PC-3 (cell line): ENCODE data around the gene RNF149.

Experiments used
- EZH2phosphoT487 ChIP-seq: fragments of 300-600 bp; sonication (generic); IDR thresholded peaks from 2 replicates; pipeline ENCODE4 v1.6.1; 2018; ENCODE audit warnings: mild to moderate bottlenecking, antibody characterized with exemption, low read length, borderline replicate concordance
- TF ChIP-seq, protein P1 (sequence below): fragments of 300-600 bp; sonication (generic); conservative IDR thresholded peaks from 2 replicates; pipeline ENCODE4 v1.5.1; 2017; ENCODE audit warnings: antibody characterized with exemption, low read depth, mild to moderate bottlenecking, low read length

DNA sequence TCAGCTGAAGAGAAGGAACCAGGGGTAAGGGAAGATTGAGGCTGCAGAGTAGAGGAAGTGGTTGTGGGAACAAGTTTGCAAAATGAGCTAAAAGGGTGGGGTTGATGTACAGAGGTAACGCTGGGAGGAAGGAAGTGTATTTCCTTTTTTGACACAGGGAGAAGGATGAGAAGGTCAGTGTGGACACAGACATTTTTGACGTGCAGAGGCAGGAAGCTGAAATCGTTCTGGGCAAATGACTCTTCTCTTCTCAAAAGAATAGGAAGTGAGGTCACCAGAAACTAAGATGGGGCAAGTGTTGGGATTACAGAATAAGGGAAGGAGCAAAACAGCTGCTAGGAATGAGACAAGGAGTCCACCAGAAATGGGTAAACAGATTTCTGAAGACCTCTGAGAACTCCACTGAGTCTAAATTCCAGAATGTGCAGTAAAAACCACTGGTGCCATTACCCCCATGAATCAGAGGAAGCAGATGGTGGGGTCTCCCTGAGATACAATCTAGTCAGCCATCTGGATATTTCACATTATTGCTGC is 20.0 kb upstream of the RNF149 start:
- TF ChIP-seq EZH2phosphoT487 = no peak
- TF ChIP-seq, protein P1, sequence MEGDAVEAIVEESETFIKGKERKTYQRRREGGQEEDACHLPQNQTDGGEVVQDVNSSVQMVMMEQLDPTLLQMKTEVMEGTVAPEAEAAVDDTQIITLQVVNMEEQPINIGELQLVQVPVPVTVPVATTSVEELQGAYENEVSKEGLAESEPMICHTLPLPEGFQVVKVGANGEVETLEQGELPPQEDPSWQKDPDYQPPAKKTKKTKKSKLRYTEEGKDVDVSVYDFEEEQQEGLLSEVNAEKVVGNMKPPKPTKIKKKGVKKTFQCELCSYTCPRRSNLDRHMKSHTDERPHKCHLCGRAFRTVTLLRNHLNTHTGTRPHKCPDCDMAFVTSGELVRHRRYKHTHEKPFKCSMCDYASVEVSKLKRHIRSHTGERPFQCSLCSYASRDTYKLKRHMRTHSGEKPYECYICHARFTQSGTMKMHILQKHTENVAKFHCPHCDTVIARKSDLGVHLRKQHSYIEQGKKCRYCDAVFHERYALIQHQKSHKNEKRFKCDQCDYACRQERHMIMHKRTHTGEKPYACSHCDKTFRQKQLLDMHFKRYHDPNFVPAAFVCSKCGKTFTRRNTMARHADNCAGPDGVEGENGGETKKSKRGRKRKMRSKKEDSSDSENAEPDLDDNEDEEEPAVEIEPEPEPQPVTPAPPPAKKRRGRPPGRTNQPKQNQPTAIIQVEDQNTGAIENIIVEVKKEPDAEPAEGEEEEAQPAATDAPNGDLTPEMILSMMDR = no peak
